Measurements from ENCODE around the gene NEAT1. TPM values are rescaled to one million over a fixed set of nuclear protein-coding genes. Genes with fewer than 3 reads are reported as not detected.

NEAT1 gene
- total and polyA plus RNA-seq, 2 experiments from 2014 or later: 5.3 to 7.2 TPM

GRCh38 chr11:65426839-65427690 lies 4.5 kb downstream of the NEAT1 start:
- H3K27me3 ChIP-seq (ENCODE audit: insufficient read depth): no peaks in the 10 kb centered on the region
- H3K27ac Mint-ChIP-seq: peak overlapping the region; percentile 24; the same call in 1 of the 2 replicates
- no peaks in the 10 kb centered on the region for H3K36me3 ChIP-seq (ENCODE audit: insufficient read depth)
- H3K36me3 Mint-ChIP-seq (ENCODE audit: low read depth): no peaks in the 10 kb centered on the region
- no peaks in the 10 kb centered on the region; the same call in 2 of the 3 replicates for H3K9me3 Mint-ChIP-seq
- H3K4me1 Mint-ChIP-seq: peaks cover 72% of the 10 kb centered on the region
- no peak overlapping the region for H3K4me3 ChIP-seq
- H3K4me2 ChIP-seq: peak overlapping the region; percentile 98
- DNase-seq (ENCODE audit: low spot score) (peak; percentile 54), ATAC-seq (peak; percentile 2; the same call in 1 of the 3 replicates)
- H3K79me2 ChIP-seq (replicated peaks; ENCODE audit: insufficient read depth): peaks cover 33% of the 10 kb centered on the region
- H3K27me3 Mint-ChIP-seq (ENCODE audit: insufficient read depth, low read depth, poor library complexity): peaks cover 15% of the 10 kb centered on the region
- no peak overlapping the region for H2AFZ ChIP-seq
- peak overlapping the region; percentile 52; the same call in 1 of the 2 replicates for H3K27ac ChIP-seq (ENCODE audit: low read depth)
- H3K4me1 ChIP-seq (ENCODE audit: insufficient read depth): peaks cover 65% of the 10 kb centered on the region
- peak overlapping the region; percentile 24; the same call in 2 of the 3 replicates for H3K4me3 Mint-ChIP-seq
- H3F3A ChIP-seq (replicated peaks; ENCODE audit: low read depth): peaks cover 16% of the 10 kb centered on the region
- H3K9me2 ChIP-seq (ENCODE audit: insufficient read depth): no peaks in the 10 kb centered on the region
- TF ChIP-seq NANOG (IDR thresholded peaks at IDR 0.05; ENCODE audit: borderline replicate concordance) (no peak), POLR2AphosphoS5 (IDR thresholded peaks at IDR 0.05; ENCODE audit: low read depth) (0 out of 2 replicates have a peak, but pooled peaks have one; percentile 25), ZNF331 (CRISPR knock-in tag; IDR thresholded peaks at IDR 0.05; ENCODE audit: low read depth) (no peak), EZH2 (IDR thresholded peaks at IDR 0.05; ENCODE audit: low read depth, unreplicated experiment) (no peak), CREB1 (CRISPR knock-in tag; IDR thresholded peaks at IDR 0.05; ENCODE audit: low read depth) (no peak)
- no peaks in the 10 kb centered on the region for H4K20me1 ChIP-seq (replicated peaks; ENCODE audit: insufficient read depth)

- DNase-seq (ENCODE audit: low spot score) (no peak), ATAC-seq (peak; percentile 3; the same call in 2 of the 3 replicates)
- H3K36me3 Mint-ChIP-seq (ENCODE audit: low read depth): no peaks in the 10 kb centered on the region
- H3K9me2 ChIP-seq (ENCODE audit: insufficient read depth): no peaks in the 10 kb centered on the region
- no peak overlapping the region; the same call in 2 of the 3 replicates for H3K4me3 Mint-ChIP-seq
- H3K36me3 ChIP-seq (ENCODE audit: insufficient read depth): no peaks in the 10 kb centered on the region
- no peak overlapping the region for H3K27ac Mint-ChIP-seq
- peaks cover 66% of the 10 kb centered on the region for H3K4me1 Mint-ChIP-seq
- H3K4me3 ChIP-seq: no peak overlapping the region
- no peaks in the 10 kb centered on the region for H4K20me1 ChIP-seq (replicated peaks; ENCODE audit: insufficient read depth)
- H3K27me3 ChIP-seq (ENCODE audit: insufficient read depth): no peaks in the 10 kb centered on the region
- H3F3A ChIP-seq (replicated peaks; ENCODE audit: low read depth): peaks cover 14% of the 10 kb centered on the region
- H3K4me1 ChIP-seq (ENCODE audit: insufficient read depth): peaks cover 62% of the 10 kb centered on the region
- H3K27ac ChIP-seq (ENCODE audit: low read depth): 0 out of 2 replicates have a peak overlapping the region, but pooled peaks have one; percentile 12
- peaks cover 33% of the 10 kb centered on the region for H3K79me2 ChIP-seq (replicated peaks; ENCODE audit: insufficient read depth)
- no peak overlapping the region for H3K4me2 ChIP-seq
- H2AFZ ChIP-seq: no peak overlapping the region
- H3K9me3 Mint-ChIP-seq: no peaks in the 10 kb centered on the region; the same call in 2 of the 3 replicates
- H3K27me3 Mint-ChIP-seq (ENCODE audit: insufficient read depth, low read depth, poor library complexity): peaks cover 9% of the 10 kb centered on the region
- TF ChIP-seq POLR2AphosphoS5 (IDR thresholded peaks at IDR 0.05; ENCODE audit: low read depth) (no peak), STAT1 (IDR thresholded peaks at IDR 0.05; ENCODE audit: unreplicated experiment) (no peak), EZH2phosphoT487 (IDR thresholded peaks at IDR 0.05; ENCODE audit: unreplicated experiment) (no peak), ZNF331 (CRISPR knock-in tag; IDR thresholded peaks at IDR 0.05; ENCODE audit: low read depth) (no peak), ETS1 (IDR thresholded peaks at IDR 0.05) (no peak), CTCF (conservative IDR thresholded peaks at IDR 0.05; ENCODE audit: low read depth in 2 of 2) (no peak), ZNF114 (CRISPR knock-in tag; IDR thresholded peaks at IDR 0.05) (no peak), REST (IDR thresholded peaks at IDR 0.05; ENCODE audit: unreplicated experiment) (no peak), JUNB (IDR thresholded peaks at IDR 0.05; ENCODE audit: unreplicated experiment) (no peak)
These were observed 5.3 kb downstream of the NEAT1 start for GRCh38 chr11:65427691-65428577.

Measured in GM23338 (cell line).